Measurements from ENCODE around the gene DIP2C. TPM values are rescaled to one million over a fixed set of nuclear protein-coding genes. Genes with fewer than 3 reads are reported as not detected.

Gene DIP2C
- total RNA-seq, 1 experiment from 2014 or later: 11.0 TPM

GRCh38 chr10:474946-475345, 214.5 kb downstream of the DIP2C start:
- no peak for ATAC-seq

More at GRCh38 chr10:474946-475345, 214.5 kb downstream of the DIP2C start:
- ChIA-PET CTCF (no interaction called here), POLR2A (no interaction called here)
- no peak for TF ChIP-seq NR1H2 (CRISPR knock-in tag; IDR thresholded peaks at IDR 0.05)
- no peak for TF ChIP-seq NFYB (CRISPR knock-in tag; conservative IDR thresholded peaks at IDR 0.05; ENCODE audit: low read depth)
- TF ChIP-seq SOX15 (CRISPR knock-in tag; IDR thresholded peaks at IDR 0.05): no peak
- no peak for TF ChIP-seq ZBTB21 (CRISPR knock-in tag; IDR thresholded peaks at IDR 0.05; ENCODE audit: borderline replicate concordance)
- TF ChIP-seq ZNF512 (CRISPR knock-in tag; IDR thresholded peaks at IDR 0.05; ENCODE audit: borderline replicate concordance): no peak
- TF ChIP-seq PRRX2 (CRISPR knock-in tag; IDR thresholded peaks at IDR 0.05): no peak
- no peak for TF ChIP-seq TEAD4 (CRISPR knock-in tag; IDR thresholded peaks at IDR 0.05)
- no peak for TF ChIP-seq ZNF138 (CRISPR knock-in tag; conservative IDR thresholded peaks at IDR 0.05)
- TF ChIP-seq TP53 (CRISPR knock-in tag; IDR thresholded peaks at IDR 0.05): no peak
- no peak for TF ChIP-seq ERG (CRISPR knock-in tag; IDR thresholded peaks at IDR 0.05)
- no peak for TF ChIP-seq IRF2 (CRISPR knock-in tag; IDR thresholded peaks at IDR 0.05; ENCODE audit: borderline replicate concordance, low read depth)
- no peak for TF ChIP-seq CREB1 (CRISPR knock-in tag; IDR thresholded peaks at IDR 0.05)
- no peak for TF ChIP-seq IRF1 (CRISPR knock-in tag; IDR thresholded peaks at IDR 0.05)
- TF ChIP-seq GABPB1 (CRISPR knock-in tag; IDR thresholded peaks at IDR 0.05): no peak
- no peak for TF ChIP-seq ATF6 (CRISPR knock-in tag; IDR thresholded peaks at IDR 0.05)
- TF ChIP-seq ZNF263 (CRISPR knock-in tag; IDR thresholded peaks at IDR 0.05; ENCODE audit: low read depth): no peak
- no peak for TF ChIP-seq FOXK1 (CRISPR knock-in tag; IDR thresholded peaks at IDR 0.05)
- no peak for TF ChIP-seq MYBL2 (CRISPR knock-in tag; IDR thresholded peaks at IDR 0.05)
- no peak for TF ChIP-seq ARID4B (CRISPR knock-in tag; IDR thresholded peaks at IDR 0.05; ENCODE audit: borderline replicate concordance)
- H3K4me3 Mint-ChIP-seq: no peak overlapping the region
- no peaks in the 10 kb centered on the region; the same call in 1 of the 2 replicates for H3K27me3 Mint-ChIP-seq (ENCODE audit: low read depth)
- DNase-seq (ENCODE audit: low spot score): no peak
- no peak overlapping the region for H3K27ac Mint-ChIP-seq
- peaks cover 19% of the 10 kb centered on the region for H3K36me3 Mint-ChIP-seq
- peaks cover 15% of the 10 kb centered on the region for H3K9me3 Mint-ChIP-seq
- H3K4me1 Mint-ChIP-seq: 0 out of 2 replicates have a peak, but pooled peaks cover 2% of the 10 kb centered on the region

All from WTC11 (cell line).